ENCODE data around the gene C12orf54. TPM values are rescaled to one million over a fixed set of nuclear protein-coding genes. Genes with fewer than 3 reads are reported as not detected.
"Not testable (repeated sequence)": the region's sequence is repeated elsewhere in the genome, so short reads cannot be mapped to it uniquely, and the experiment has no call there.

Gene C12orf54
- polyA plus RNA-seq (2012; rRNA removed): not detected in 2 replicates
- polyA plus RNA-seq (2012; cell fraction: cytosol; rRNA removed): not detected in 2 replicates
- 0.17 TPM in 1 of 2 replicates, not detected in the other for polyA plus RNA-seq (2012; cell fraction: nucleus; rRNA removed)

DNA sequence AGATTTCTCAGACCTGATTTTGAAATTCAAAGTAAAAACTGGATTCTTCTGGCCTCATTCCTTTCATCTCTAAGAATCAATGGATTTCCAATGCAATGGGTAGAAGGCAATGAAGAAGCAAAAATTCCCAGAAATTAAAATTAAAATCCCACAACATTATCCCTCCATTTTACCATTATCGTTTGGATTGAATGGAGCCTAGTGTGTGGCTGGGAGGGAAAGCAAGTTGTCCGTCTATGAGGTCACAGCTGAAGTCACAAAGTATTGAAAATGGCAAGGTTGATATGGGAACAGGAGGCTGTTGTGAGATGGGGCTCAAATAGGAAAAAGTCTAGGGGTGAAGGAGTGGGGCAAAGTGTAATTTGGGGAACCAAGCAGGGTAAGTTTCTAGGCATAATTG, at the start of gene C12orf54:
Gene C12orf54 (plus strand): TSS at position 301 of the 400 bp plus-strand sequence. CDS start 799 bp downstream, outside the sequence.
- no peaks in the 10 kb centered on the region for H3K36me3 ChIP-seq (replicated peaks in 1 of 2; ENCODE audit: control insufficient read depth in 1 of 2, insufficient read depth in 2 of 2, low read length in 1 of 2)
- TF ChIP-seq MEF2A (IDR thresholded peaks at IDR 0.05; ENCODE audit: borderline replicate concordance, low read depth) (no peak), TCF12 (IDR thresholded peaks at IDR 0.05) (no peak), RAD21 (IDR thresholded peaks at IDR 0.05; ENCODE audit: low read length) (no peak), FOSL2 (IDR thresholded peaks at IDR 0.05; ENCODE audit: borderline replicate concordance, low read depth) (no peak), GABPA (IDR thresholded peaks at IDR 0.05; ENCODE audit: low read depth) (no peak), RFX5 (IDR thresholded peaks at IDR 0.05; ENCODE audit: low read length) (no peak), EZH2phosphoT487 (IDR thresholded peaks at IDR 0.05; ENCODE audit: borderline replicate concordance, low read depth) (no peak), IRF3 (IDR thresholded peaks at IDR 0.05; ENCODE audit: low read depth, low read length) (no peak), CHD2 (IDR thresholded peaks at IDR 0.05; ENCODE audit: low read length, partially characterized antibody) (no peak), SIN3A (IDR thresholded peaks at IDR 0.05; ENCODE audit: borderline replicate concordance, low read depth, low read length) (no peak), REST (IDR thresholded peaks at IDR 0.05; ENCODE audit: low read depth, low read length) (no peak), JUND (IDR thresholded peaks at IDR 0.05) (no peak), NFIC (IDR thresholded peaks at IDR 0.05; ENCODE audit: borderline replicate concordance) (no peak)
- TF ChIP-seq, protein P1, sequence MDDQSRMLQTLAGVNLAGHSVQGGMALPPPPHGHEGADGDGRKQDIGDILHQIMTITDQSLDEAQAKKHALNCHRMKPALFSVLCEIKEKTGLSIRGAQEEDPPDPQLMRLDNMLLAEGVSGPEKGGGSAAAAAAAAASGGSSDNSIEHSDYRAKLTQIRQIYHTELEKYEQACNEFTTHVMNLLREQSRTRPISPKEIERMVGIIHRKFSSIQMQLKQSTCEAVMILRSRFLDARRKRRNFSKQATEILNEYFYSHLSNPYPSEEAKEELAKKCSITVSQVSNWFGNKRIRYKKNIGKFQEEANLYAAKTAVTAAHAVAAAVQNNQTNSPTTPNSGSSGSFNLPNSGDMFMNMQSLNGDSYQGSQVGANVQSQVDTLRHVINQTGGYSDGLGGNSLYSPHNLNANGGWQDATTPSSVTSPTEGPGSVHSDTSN (IDR thresholded peaks at IDR 0.05): no peak
- TF ChIP-seq, protein P2, sequence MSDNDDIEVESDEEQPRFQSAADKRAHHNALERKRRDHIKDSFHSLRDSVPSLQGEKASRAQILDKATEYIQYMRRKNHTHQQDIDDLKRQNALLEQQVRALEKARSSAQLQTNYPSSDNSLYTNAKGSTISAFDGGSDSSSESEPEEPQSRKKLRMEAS (IDR thresholded peaks at IDR 0.05; ENCODE audit: low read depth): no peak
- TF ChIP-seq, protein P3, sequence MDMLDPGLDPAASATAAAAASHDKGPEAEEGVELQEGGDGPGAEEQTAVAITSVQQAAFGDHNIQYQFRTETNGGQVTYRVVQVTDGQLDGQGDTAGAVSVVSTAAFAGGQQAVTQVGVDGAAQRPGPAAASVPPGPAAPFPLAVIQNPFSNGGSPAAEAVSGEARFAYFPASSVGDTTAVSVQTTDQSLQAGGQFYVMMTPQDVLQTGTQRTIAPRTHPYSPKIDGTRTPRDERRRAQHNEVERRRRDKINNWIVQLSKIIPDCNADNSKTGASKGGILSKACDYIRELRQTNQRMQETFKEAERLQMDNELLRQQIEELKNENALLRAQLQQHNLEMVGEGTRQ (IDR thresholded peaks at IDR 0.05; ENCODE audit: borderline replicate concordance, low read depth, low read length): no peak
- no peak within 1 kb of the TSS for H3K9ac ChIP-seq
- CTCF ChIA-PET: interaction anchor here (0.6 kb wide), 1 partner anchor 105 kb away, joined by 3 read pairs; no protein-coding TSS in a partner anchor
- no peak within 1 kb of the TSS for H3K4me3 ChIP-seq (ENCODE audit: low read depth in 2 of 2, low read length in 1 of 2)
- no peaks in the 10 kb centered on the region for H3K9me3 ChIP-seq
- POLR2A ChIA-PET: no interaction called here
- no peak for DNase-seq
- WGBS (ENCODE audit: low lambda C conversion rate): 2% methylated on average over 2 of the region's 2 CpGs
- H3K79me2 ChIP-seq (ENCODE audit: insufficient read depth): no peaks in the 10 kb centered on the region
- no peak within 1 kb of the TSS for H2AFZ ChIP-seq (ENCODE audit: low read depth)
- H3F3A ChIP-seq (replicated peaks; ENCODE audit: insufficient read depth): no peaks in the 10 kb centered on the region
- H4K20me1 ChIP-seq (ENCODE audit: insufficient read depth): no peaks in the 10 kb centered on the region
- no peak within 1 kb of the TSS for H3K27ac ChIP-seq (ENCODE audit: low read depth in 2 of 2, low read length in 1 of 2)
- H3K27me3 ChIP-seq (ENCODE audit: insufficient read depth): no peaks in the 10 kb centered on the region
- no peak within 1 kb of the TSS for H3K4me2 ChIP-seq
- H3K4me1 ChIP-seq (ENCODE audit: control insufficient read depth in 1 of 2, insufficient read depth in 2 of 2, low read depth in 1 of 2, low read length in 1 of 2): no peaks in the 10 kb centered on the region
- H3K9me2 ChIP-seq: no peaks in the 10 kb centered on the region

DNA sequence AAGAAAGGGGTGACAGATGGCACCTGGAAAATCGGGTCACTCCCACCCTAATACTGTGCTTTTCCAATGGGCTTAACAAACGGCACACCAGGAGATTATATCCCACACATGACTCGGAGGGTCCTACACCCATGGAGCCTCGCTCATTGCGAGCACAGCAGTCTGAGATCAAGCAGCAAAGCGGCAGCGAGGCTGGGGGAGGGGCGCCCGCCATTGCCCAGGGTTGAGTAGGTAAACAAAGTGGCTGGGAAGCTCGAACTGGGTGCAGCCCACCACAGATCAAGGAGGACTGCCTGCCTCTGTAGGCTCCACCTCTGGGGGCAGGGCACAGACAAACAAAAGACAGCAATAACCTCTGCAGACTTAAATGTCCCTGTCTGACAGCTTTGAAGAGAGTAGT, 48.3 kb upstream of the C12orf54 start:
- DNase-seq; H3K4me3 ChIP-seq (ENCODE audit: low read depth in 2 of 2, low read length in 1 of 2); POLR2A ChIA-PET; H3F3A ChIP-seq (replicated peaks; ENCODE audit: insufficient read depth); H3K4me2 ChIP-seq; H3K9me3 ChIP-seq; CTCF ChIA-PET; H3K27ac ChIP-seq (ENCODE audit: low read depth in 2 of 2, low read length in 1 of 2); H3K79me2 ChIP-seq (ENCODE audit: insufficient read depth); H3K9me2 ChIP-seq; H2AFZ ChIP-seq (ENCODE audit: low read depth); H4K20me1 ChIP-seq (ENCODE audit: insufficient read depth); H3K9ac ChIP-seq; H3K27me3 ChIP-seq (ENCODE audit: insufficient read depth); H3K36me3 ChIP-seq (replicated peaks in 1 of 2; ENCODE audit: control insufficient read depth in 1 of 2, insufficient read depth in 2 of 2, low read length in 1 of 2); H3K4me1 ChIP-seq (ENCODE audit: control insufficient read depth in 1 of 2, insufficient read depth in 2 of 2, low read depth in 1 of 2, low read length in 1 of 2): not testable (repeated sequence)
- 15% methylated on average over 8 of the region's 10 CpGs for WGBS (ENCODE audit: low lambda C conversion rate)
